Renal cortical epithelial cell (primary cell): Measurements from ENCODE around the gene GDF2. TPM values are rescaled to one million over a fixed set of nuclear protein-coding genes. Genes with fewer than 3 reads are reported as not detected.
A peak's percentile ranks its signal among the peaks of the same experiment; 100 is the strongest.

ENCODE experiments used
- DNase-seq: peaks from one replicate; pipeline ENCODE4 v3.0.0-alpha.2; 2011; ENCODE audit warnings: low read depth
- total RNA-seq: library from RNA; depleted of rRNA; stranded (reverse); fragments of >200 nt; gene quantifications from 2 replicates; pipeline ENCODE4 v1.2.3, GENCODE V29; 2014

The GDF2 gene
- total RNA-seq, 1 donor from 2014 or later = not detected

DNA sequence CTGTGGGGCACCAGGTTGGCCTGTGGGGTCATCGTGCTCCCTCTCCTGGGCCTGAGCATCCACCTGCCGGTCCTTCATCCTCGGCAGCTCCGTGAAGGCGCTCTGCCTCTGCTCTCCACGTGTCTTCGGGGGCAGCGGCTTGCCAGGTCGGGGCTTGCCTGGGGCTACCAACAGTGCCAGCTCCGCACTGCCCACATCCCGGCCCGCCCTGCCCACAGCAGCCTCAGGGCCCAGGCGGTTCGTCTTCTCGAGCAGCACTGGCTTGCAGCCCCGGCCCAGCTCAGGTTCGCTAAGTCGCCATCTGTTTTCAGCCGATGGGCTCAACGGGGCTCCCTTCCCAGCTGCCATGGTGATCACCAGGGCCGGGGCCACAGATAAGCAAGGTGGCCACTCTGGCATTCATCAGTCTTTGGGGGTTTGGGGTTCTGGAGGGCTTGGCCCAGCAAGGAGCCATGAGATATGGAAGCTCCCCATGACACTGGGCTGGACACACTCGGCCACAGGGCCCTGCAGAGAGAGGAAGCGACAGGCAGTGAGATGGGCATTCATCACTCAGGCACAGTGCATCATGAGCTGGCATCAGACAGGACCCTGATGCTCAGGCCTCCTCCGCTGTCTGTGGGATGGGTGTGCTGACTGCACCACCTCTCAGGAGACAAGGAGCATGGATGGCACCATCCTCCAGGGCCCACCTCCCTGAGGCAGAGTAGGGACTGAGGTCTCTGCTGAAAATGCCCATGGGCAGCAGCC, 46.4 kb downstream of the GDF2 start:
- no peak for DNase-seq

GRCh38 chr10:47369251-47369894, 47.1 kb downstream of the GDF2 start:
- DNase-seq = no peak

- peak; percentile 38 for DNase-seq
Measured at GRCh38 chr10:47370015-47370767, 47.9 kb downstream of the GDF2 start.

- DNase-seq = no peak
Measured at GRCh38 chr10:47370878-47371277, 48.6 kb downstream of the GDF2 start.

DNA sequence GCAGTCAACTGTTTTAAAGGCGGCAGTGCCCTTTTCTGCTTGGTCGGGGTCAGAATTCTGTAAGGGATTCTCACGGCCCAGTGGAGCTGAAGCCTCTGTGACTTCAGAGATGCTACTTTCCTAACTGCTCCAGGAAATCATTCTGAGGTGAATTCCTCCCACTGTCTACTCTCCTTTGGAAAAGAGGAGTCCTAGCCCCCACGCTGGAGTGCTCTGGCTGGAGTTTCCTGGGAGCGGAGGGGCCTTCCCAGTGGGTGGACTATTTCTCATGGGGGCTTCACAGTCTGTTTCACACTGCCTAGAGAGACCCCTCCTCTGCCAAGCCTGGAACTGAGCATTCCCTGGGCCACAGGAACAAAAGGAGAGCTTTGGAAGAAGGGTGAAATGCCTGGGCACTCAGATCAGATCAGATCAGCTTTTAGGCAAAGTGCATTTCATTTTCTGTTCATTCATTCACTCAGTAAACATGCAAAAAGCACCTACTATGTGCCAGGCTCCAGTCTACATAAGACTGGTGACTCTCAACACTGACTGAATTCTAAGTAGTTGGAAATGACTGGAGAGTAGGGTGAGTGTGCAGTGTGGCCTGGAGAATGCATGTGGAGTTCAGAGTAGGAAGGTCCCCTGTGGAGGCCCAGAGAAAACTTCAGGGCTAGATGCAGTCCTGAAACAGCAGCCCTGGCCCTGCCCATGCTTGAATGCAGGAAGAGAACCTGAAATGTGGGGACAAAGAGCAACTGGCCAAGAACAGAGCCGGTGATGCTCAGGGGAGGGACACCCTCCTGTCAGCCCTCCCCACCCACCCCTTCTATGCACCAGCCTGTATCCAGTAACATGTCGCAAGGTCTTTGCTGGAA, 49.6 kb downstream of the GDF2 start:
- DNase-seq = no peak

GRCh38 chr10:47372726-47373125, 50.5 kb downstream of the GDF2 start:
- no peak for DNase-seq

DNA sequence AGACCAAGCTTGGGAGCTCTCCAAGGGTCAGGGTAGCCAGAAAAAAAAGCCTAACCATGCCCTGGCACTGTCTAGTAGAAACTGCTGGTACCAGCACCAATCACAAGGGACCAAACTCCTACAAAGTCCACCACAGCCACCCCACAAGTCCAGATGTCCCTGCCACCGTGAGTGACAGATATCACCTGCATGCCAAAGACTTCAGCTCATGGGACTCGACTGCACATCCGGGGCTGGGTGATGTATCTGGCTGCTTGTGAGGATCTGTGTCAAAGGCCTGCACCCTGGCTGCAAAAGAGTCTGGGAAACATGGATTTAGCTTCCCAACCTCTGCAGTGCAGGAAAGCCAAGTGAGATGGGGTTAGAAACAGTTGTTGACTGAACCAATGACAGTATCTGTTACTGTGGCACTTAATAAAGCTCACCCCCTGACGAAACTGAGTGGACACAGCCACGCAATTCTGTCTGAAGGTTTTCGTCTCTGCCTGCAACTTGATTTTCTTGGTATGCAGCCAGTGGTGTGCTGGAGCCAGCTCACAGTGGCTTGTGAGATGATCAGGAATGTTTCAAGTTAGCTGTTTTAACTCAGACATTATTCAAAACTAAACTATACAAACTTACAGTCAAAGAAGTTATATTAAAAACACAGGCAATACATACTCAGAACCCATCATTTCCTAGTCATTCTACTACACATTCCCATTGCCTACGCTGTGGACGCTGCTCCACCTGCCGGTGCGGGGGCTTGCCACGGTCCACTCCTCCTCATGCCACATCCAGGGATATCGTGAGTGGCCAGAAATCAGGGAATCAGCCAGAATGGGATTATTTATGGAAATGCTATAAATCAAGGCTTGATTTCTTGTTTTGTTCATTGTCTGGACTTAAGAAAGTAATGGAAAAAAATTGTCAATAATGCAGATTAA, 52.6 kb downstream of the GDF2 start:
- no peak for DNase-seq

- no peak for DNase-seq
Measured at GRCh38 chr10:47376522-47377220, 54.4 kb downstream of the GDF2 start.

Other genes with a start within 250 kb of the GDF2 start
- not detected in 2 replicates for gene GDF10, start 22.3 kb upstream of the GDF2 start, total RNA-seq
- not detected in 2 replicates for gene RBP3, start 25.9 kb downstream of the GDF2 start, total RNA-seq
- 0.17 and 0.25 TPM in 2 replicates for gene ZNF488, start 61.8 kb downstream of the GDF2 start, total RNA-seq
- gene ANXA8, start 161.7 kb downstream of the GDF2 start, total RNA-seq = 0.30 and 6.1 TPM in 2 replicates
- not detected in 2 replicates for gene FAM25G, start 169.2 kb downstream of the GDF2 start, total RNA-seq
- gene AGAP9, start 201.2 kb downstream of the GDF2 start, total RNA-seq = 0.35 and 6.8 TPM in 2 replicates